K562 (cell line): ENCODE results near the gene CENPO. TPM values are rescaled to one million over a fixed set of nuclear protein-coding genes. Genes with fewer than 3 reads are reported as not detected.

Experiments used
- BDP1 ChIP-seq: IDR thresholded peaks from 3 replicates; pipeline ENCODE4 v1.6.1; 2011; ENCODE audit not compliant: insufficient read length, insufficient read depth
- CC2D1A ChIP-seq: fragments of 450-650 bp; IDR thresholded peaks from 2 replicates; pipeline ENCODE4 v1.6.1; 2017; ENCODE audit warnings: mild to moderate bottlenecking
- FOXP1 ChIP-seq: sonication (generic); formaldehyde crosslinking; IDR thresholded peaks from 2 replicates; pipeline ENCODE4 v1.8.0; 2022; ENCODE audit warnings: mild to moderate bottlenecking, missing genetic modification reagents
- JUN ChIP-seq, 2 experiments: sonication (generic) in 1 of 2; formaldehyde crosslinking in 1 of 2; IDR thresholded peaks; 2 replicates each; pipeline versions ENCODE4 v1.6.1 to v1.8.0; 2012 to 2022; ENCODE audit warnings: borderline replicate concordance in 2 of 2, mild to moderate bottlenecking in 2 of 2, improper control_type of control experiment in 1 of 2, low read depth in 1 of 2, low read length in 1 of 2, missing genetic modification reagents in 1 of 2
- NFIC ChIP-seq: fragments of 450-650 bp; IDR thresholded peaks from 2 replicates; pipeline ENCODE4 v1.6.1; 2017; ENCODE audit warnings: mild to moderate bottlenecking, inconsistent platforms
- NR1H2 ChIP-seq: sonication (generic); formaldehyde crosslinking; IDR thresholded peaks from 2 replicates; pipeline ENCODE4 v1.4.0; 2020; ENCODE audit warnings: mild to moderate bottlenecking, missing genetic modification reagents
- PCBP1 ChIP-seq: fragments of 200-400 bp; formaldehyde crosslinking; IDR thresholded peaks from 2 replicates; pipeline ENCODE4 v1.6.1; 2018; ENCODE audit warnings: mild to moderate bottlenecking, low read depth, low read length; ENCODE audit not compliant: poor library complexity, severe bottlenecking
- PHF20 ChIP-seq: fragments of 450-650 bp; IDR thresholded peaks from 2 replicates; pipeline ENCODE4 v1.6.1; 2018; ENCODE audit not compliant: partially characterized antibody
- POLR3G ChIP-seq: IDR thresholded peaks from 2 replicates; pipeline ENCODE4 v1.6.1; 2011; ENCODE audit not compliant: insufficient read length, insufficient replicate concordance; ENCODE audit errors: extremely low read depth
- RB1 ChIP-seq: fragments of 450-650 bp; IDR thresholded peaks from 2 replicates; pipeline ENCODE4 v1.6.1; 2017; ENCODE audit warnings: low read depth, mild to moderate bottlenecking
- RBM22 ChIP-seq: fragments of 200-400 bp; formaldehyde crosslinking; IDR thresholded peaks from 2 replicates; pipeline ENCODE4 v1.6.1; 2018; ENCODE audit warnings: low read length, low read depth; ENCODE audit not compliant: poor library complexity, severe bottlenecking
- SNIP1 ChIP-seq: fragments of 450-650 bp; IDR thresholded peaks from 2 replicates; pipeline ENCODE4 v1.7.1; 2017; ENCODE audit warnings: low read depth, mild to moderate bottlenecking
- TCF7 ChIP-seq: sonication (generic); IDR thresholded peaks from 2 replicates; pipeline ENCODE4 v1.6.1; 2016; ENCODE audit warnings: antibody characterized with exemption, borderline replicate concordance
- ZNF232 ChIP-seq: sonication (generic); formaldehyde crosslinking; IDR thresholded peaks from 2 replicates; pipeline ENCODE4 v1.8.0; 2022; ENCODE audit warnings: mild to moderate bottlenecking, missing genetic modification reagents
- ZNF830 ChIP-seq: fragments of 250-450 bp; sonication (Bioruptor Pico); IDR thresholded peaks from 2 replicates; pipeline ENCODE4 v1.5.0; 2021; ENCODE audit warnings: mild to moderate bottlenecking
- polyA plus RNA-seq, 8 experiments: library from polyadenylated mRNA; depleted of rRNA in 4 of 8; stranded (reverse) in 5 of 8; unstranded in 3 of 8; fragments of >200 nt; fragmentation: Nextera tagmentation in 2 of 8; fragmentation: Illumina TruSeq in 1 of 8; extraction: Ambion mirVana in 2 of 8; extraction: Trizol in 1 of 8; gene quantifications; 2 replicates each; pipeline versions ENCODE4 v1.2.1 to v1.2.3, GENCODE V29; 2011 to 2014; ENCODE audit warnings: inconsistent platforms in 1 of 8, missing spikeins in 1 of 8
- total RNA-seq, 7 experiments: library from RNA; depleted of rRNA in 6 of 7; stranded (reverse); fragments of >200 nt in 6 of 7; fragmentation: Illumina TruSeq in 2 of 7; extraction: Trizol in 2 of 7; gene quantifications; 2 replicates each; pipeline versions ENCODE4 v1.2.1 to v1.2.3, GENCODE V29; 2011 to 2021; ENCODE audit warnings: low replicate concordance in 1 of 7
- TF ChIP-seq, protein P1 (sequence below), 2 experiments: fragments of 450-650 bp; conservative IDR thresholded peaks; 2 replicates each; pipeline ENCODE4 v1.6.1; 2017; ENCODE audit warnings: mild to moderate bottlenecking in 2 of 2, moderate library complexity in 2 of 2
- TF ChIP-seq, protein P2 (sequence below), 2 experiments: fragments of 450-650 bp in 1 of 2; sonication (generic) in 1 of 2; formaldehyde crosslinking in 1 of 2; IDR thresholded peaks; 2 replicates each; pipeline versions ENCODE4 v1.7.1 to v1.9.0; 2016 to 2022; ENCODE audit warnings: inconsistent platforms in 1 of 2, mild to moderate bottlenecking in 1 of 2, missing genetic modification reagents in 1 of 2

The CENPO gene
- total and polyA plus RNA-seq, 9 of the 15 experiments (the other 6 are each of a cell fraction or from before 2014, with no cell fraction given) = 30.6 to 59.4 (median 38.9) TPM

DNA sequence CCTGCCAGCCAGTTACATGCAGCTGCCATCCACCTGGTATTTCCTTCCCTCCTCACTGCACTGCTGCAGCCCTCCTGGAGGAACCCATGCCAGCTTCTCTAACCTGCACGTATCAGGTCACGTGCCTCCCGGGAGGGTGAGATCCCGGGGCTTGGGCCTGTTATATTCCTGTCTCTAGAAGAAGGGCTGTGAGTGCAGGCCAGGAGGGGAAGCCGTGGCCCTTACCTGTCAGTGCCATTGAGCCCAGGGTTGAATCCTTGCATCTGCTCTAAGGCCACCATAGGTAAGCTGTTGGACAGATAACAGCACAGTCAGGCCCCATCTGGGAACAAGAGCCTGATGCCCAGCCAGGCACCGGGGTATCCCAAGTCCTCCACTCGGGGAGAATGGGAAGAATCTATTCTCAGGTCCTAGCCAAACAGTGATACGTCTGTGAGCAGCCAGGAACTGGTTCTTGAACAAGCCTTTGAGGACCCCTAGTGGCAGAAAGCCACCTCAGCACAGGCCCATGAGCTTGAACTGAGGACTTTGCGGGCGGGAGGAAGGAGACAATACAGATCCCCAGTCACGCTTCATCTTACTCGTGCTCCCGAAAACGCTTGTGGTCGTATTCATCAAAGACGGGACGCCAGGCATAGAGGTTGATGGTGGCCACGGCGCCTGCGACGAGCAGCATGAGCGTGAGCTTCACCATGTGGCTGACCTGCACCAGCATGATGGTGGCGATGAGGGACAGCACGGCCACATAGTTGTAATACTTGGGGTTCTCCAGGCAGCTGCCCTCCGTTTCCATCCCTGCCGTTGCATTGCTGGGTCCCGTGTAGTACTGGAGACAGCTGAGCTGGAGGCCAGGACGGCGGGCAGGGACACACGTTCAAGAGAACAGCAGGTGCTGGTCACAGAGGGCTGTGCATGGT is 34.4 kb downstream of the CENPO start (continued):
- TF ChIP-seq BDP1 (no peak), PHF20 (no peak), SNIP1 (no peak), NR1H2 (CRISPR knock-in tag) (no peak), ZNF830 (CRISPR knock-in tag) (no peak), ZNF232 (no peak), CC2D1A (0 out of 2 replicates have a peak, but pooled peaks have one; percentile 31), FOXP1 (CRISPR knock-in tag) (0 out of 2 replicates have a peak, but pooled peaks have one; percentile 32), JUN (IDR thresholded peaks at IDR 0.05; ENCODE audit: borderline replicate concordance, low read depth, low read length) (no peak), JUN (CRISPR knock-in tag; IDR thresholded peaks at IDR 0.05; ENCODE audit: borderline replicate concordance) (no peak), RB1 (no peak), TCF7 (no peak), RBM22 (no peak), POLR3G (no peak), NFIC (peak; percentile 21; the same call in 1 of the 2 replicates), PCBP1 (no peak)
- TF ChIP-seq, protein P1, sequence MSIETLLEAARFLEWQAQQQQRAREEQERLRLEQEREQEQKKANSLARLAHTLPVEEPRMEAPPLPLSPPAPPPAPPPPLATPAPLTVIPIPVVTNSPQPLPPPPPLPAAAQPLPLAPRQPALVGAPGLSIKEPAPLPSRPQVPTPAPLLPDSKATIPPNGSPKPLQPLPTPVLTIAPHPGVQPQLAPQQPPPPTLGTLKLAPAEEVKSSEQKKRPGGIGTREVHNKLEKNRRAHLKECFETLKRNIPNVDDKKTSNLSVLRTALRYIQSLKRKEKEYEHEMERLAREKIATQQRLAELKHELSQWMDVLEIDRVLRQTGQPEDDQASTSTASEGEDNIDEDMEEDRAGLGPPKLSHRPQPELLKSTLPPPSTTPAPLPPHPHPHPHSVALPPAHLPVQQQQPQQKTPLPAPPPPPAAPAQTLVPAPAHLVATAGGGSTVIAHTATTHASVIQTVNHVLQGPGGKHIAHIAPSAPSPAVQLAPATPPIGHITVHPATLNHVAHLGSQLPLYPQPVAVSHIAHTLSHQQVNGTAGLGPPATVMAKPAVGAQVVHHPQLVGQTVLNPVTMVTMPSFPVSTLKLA (conservative IDR thresholded peaks at IDR 0.05) = no peak
- TF ChIP-seq, protein P2, sequence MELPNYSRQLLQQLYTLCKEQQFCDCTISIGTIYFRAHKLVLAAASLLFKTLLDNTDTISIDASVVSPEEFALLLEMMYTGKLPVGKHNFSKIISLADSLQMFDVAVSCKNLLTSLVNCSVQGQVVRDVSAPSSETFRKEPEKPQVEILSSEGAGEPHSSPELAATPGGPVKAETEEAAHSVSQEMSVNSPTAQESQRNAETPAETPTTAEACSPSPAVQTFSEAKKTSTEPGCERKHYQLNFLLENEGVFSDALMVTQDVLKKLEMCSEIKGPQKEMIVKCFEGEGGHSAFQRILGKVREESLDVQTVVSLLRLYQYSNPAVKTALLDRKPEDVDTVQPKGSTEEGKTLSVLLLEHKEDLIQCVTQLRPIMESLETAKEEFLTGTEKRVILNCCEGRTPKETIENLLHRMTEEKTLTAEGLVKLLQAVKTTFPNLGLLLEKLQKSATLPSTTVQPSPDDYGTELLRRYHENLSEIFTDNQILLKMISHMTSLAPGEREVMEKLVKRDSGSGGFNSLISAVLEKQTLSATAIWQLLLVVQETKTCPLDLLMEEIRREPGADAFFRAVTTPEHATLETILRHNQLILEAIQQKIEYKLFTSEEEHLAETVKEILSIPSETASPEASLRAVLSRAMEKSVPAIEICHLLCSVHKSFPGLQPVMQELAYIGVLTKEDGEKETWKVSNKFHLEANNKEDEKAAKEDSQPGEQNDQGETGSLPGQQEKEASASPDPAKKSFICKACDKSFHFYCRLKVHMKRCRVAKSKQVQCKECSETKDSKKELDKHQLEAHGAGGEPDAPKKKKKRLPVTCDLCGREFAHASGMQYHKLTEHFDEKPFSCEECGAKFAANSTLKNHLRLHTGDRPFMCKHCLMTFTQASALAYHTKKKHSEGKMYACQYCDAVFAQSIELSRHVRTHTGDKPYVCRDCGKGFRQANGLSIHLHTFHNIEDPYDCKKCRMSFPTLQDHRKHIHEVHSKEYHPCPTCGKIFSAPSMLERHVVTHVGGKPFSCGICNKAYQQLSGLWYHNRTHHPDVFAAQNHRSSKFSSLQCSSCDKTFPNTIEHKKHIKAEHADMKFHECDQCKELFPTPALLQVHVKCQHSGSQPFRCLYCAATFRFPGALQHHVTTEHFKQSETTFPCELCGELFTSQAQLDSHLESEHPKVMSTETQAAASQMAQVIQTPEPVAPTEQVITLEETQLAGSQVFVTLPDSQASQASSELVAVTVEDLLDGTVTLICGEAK (IDR thresholded peaks at IDR 0.05) = no peak
- TF ChIP-seq, protein P2 (CRISPR knock-in tag; IDR thresholded peaks at IDR 0.05) = no peak
